Measurements from ENCODE around the gene C17orf50.

DNA sequence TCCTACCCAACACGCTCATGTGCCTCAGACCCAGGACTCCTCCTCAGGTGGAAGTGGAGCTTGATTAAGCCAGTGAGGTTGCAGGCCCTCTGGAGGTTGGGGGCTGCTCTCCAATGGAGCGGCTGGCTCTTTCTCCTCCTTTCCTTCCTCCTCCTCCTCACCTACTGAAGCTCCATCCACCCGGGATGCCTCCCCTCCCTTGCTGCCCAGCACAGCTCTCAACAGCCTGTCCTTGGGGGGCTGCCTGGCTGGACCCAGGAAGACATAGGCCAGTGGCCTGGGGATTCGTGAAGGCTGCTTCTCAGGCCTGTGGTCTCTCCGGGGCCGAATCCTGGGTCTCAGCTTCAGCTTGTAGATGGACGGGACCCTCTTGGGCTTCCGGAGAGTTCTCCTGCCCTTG is 15.9 kb upstream of the C17orf50 start:
- TF ChIP-seq YY1 (IDR thresholded peaks at IDR 0.05; ENCODE audit: insufficient read depth, insufficient read length) (no peak), ZNF274 (IDR thresholded peaks at IDR 0.05; ENCODE audit: low read depth, low read length) (no peak)
